ENCODE measurements around the gene NDUFAF4.

The NDUFAF4 gene

DNA sequence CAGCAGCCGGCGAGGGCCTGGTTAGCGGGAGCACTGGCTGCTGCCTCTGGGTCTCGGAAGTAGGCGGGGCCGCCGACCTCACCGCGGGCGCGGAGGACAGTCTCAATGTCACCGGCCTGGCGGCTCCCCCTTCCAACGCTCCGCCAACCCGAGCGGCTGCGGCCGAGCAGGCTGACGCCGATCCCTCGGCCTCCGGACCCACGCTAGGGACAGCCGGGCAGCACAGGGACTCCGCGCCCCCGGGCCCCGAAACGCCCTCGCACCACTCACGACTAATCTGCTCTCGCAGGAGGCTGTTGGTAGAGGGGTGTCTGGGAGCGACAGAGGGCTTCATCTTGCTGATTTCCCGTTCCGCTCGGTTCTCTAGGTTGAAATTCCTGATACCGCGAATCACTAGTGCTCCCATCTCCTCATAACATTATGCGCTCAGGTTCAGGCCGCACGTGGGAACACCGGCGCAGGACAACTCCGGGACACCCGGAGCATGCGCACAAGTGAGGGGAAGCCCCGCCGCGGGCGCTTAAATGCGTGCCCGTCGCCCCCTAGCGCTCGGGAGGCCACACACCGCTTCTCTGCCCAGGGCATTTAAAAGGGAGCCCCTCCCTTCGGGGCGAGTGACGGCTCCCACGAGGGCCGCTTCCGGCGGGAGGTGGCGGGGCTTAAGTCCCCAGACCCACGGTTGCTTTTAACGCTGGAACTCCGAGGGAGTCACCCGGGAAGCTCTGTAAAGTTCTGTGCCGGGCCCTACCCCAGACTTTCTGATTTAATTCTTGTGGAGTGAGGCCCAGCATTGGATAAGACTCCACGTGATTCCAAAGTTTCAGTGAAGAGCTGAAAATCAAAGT lies at the start of gene NDUFAF4:
Gene NDUFAF4, minus strand, starts transcription at position 496 of the 845 bp plus-strand sequence. Its CDS starts 90 bp downstream, at position 406.
- DNase-seq (ENCODE audit: low spot score), result peak; percentile 91
- TF ChIP-seq, protein P1, sequence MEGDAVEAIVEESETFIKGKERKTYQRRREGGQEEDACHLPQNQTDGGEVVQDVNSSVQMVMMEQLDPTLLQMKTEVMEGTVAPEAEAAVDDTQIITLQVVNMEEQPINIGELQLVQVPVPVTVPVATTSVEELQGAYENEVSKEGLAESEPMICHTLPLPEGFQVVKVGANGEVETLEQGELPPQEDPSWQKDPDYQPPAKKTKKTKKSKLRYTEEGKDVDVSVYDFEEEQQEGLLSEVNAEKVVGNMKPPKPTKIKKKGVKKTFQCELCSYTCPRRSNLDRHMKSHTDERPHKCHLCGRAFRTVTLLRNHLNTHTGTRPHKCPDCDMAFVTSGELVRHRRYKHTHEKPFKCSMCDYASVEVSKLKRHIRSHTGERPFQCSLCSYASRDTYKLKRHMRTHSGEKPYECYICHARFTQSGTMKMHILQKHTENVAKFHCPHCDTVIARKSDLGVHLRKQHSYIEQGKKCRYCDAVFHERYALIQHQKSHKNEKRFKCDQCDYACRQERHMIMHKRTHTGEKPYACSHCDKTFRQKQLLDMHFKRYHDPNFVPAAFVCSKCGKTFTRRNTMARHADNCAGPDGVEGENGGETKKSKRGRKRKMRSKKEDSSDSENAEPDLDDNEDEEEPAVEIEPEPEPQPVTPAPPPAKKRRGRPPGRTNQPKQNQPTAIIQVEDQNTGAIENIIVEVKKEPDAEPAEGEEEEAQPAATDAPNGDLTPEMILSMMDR (IDR thresholded peaks at IDR 0.05; ENCODE audit: extremely low read depth, insufficient read depth, missing control alignments), result peak; percentile 97
- in situ Hi-C loops (cut with MboI; ENCODE audit: low pct_unique_long_range_greater_than_20kb, low sequenced_read_pairs, unreplicated experiment), result loop anchor here (25.0 kb wide), 1 partner anchor 260 kb away; no protein-coding TSS in a partner anchor

DNA sequence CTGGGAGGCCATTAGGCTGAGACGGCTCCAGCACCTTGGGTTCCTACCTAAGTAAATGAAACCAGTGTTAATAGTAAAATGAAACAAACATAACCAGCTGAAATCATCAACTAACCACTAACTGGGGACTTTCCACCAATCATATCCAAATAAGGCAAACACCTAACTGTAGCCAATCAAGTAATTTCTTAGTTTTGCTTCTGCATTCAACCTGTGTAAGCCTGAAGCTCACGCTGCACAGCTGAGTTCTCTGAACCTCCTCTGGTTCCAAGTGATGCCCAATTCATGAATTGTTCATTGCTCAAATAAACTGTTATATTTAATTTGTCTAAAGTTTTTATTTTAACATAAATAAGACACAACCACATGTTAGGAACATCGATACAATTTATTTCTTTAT lies 49.4 kb upstream of the NDUFAF4 start:
- peak; percentile 19 for DNase-seq (ENCODE audit: low spot score)
- TF ChIP-seq, protein P1 (IDR thresholded peaks at IDR 0.05; ENCODE audit: extremely low read depth, insufficient read depth, missing control alignments), result no peak
- in situ Hi-C loops (cut with MboI; ENCODE audit: low pct_unique_long_range_greater_than_20kb, low sequenced_read_pairs, unreplicated experiment), result no loop called here

GRCh38 chr6:96943555-96944215 lies 46.0 kb upstream of the NDUFAF4 start:
- in situ Hi-C loops (cut with MboI; ENCODE audit: low pct_unique_long_range_greater_than_20kb, low sequenced_read_pairs, unreplicated experiment), result no loop called here
- TF ChIP-seq, protein P1 (IDR thresholded peaks at IDR 0.05; ENCODE audit: extremely low read depth, insufficient read depth, missing control alignments), result no peak
- no peak for DNase-seq (ENCODE audit: low spot score)

- TF ChIP-seq, protein P1 (IDR thresholded peaks at IDR 0.05; ENCODE audit: extremely low read depth, insufficient read depth, missing control alignments), result no peak
- in situ Hi-C loops (cut with MboI; ENCODE audit: low pct_unique_long_range_greater_than_20kb, low sequenced_read_pairs, unreplicated experiment), result no loop called here
- no peak for DNase-seq (ENCODE audit: low spot score)
Observed at GRCh38 chr6:96942676-96943075, 45.0 kb upstream of the NDUFAF4 start.

GRCh38 chr6:96940322-96940721 lies 42.6 kb upstream of the NDUFAF4 start:
- TF ChIP-seq, protein P1 (IDR thresholded peaks at IDR 0.05; ENCODE audit: extremely low read depth, insufficient read depth, missing control alignments), result no peak
- DNase-seq (ENCODE audit: low spot score), result no peak
- in situ Hi-C loops (cut with MboI; ENCODE audit: low pct_unique_long_range_greater_than_20kb, low sequenced_read_pairs, unreplicated experiment), result no loop called here

- in situ Hi-C loops (cut with MboI; ENCODE audit: low pct_unique_long_range_greater_than_20kb, low sequenced_read_pairs, unreplicated experiment), result no loop called here
- no peak for DNase-seq (ENCODE audit: low spot score)
- TF ChIP-seq, protein P1 (IDR thresholded peaks at IDR 0.05; ENCODE audit: extremely low read depth, insufficient read depth, missing control alignments), result no peak
Observed at GRCh38 chr6:96939007-96939805, 41.5 kb upstream of the NDUFAF4 start.

All from GM13977 (cell line).